Measurements from ENCODE around the gene MNAT1.

MNAT1 gene

GRCh38 chr14:60893911-60894310 lies 159.3 kb downstream of the MNAT1 start:
- DNase-seq = no peak

GRCh38 chr14:60904381-60904780 lies 169.8 kb downstream of the MNAT1 start:
- DNase-seq = no peak

- DNase-seq = no peak
Observed at GRCh38 chr14:60905923-60906322, 171.4 kb downstream of the MNAT1 start.

GRCh38 chr14:60915781-60916180 lies 181.2 kb downstream of the MNAT1 start:
- DNase-seq = no peak

GRCh38 chr14:60922050-60922449 lies 187.5 kb downstream of the MNAT1 start:
- DNase-seq = no peak

GRCh38 chr14:60925286-60925685 lies 190.7 kb downstream of the MNAT1 start:
- no peak for DNase-seq

- DNase-seq = no peak
Observed at GRCh38 chr14:60926002-60926401, 191.4 kb downstream of the MNAT1 start.

GRCh38 chr14:60931218-60931617 lies 196.7 kb downstream of the MNAT1 start:
- no peak for DNase-seq

- DNase-seq = no peak
Observed at GRCh38 chr14:60933920-60934655, 199.5 kb downstream of the MNAT1 start.

- no peak for DNase-seq
Observed at GRCh38 chr14:60935319-60935718, 200.8 kb downstream of the MNAT1 start.

GRCh38 chr14:60943637-60944032 lies 209.1 kb downstream of the MNAT1 start:
- no peak for DNase-seq

GRCh38 chr14:60944204-60944603 lies 209.6 kb downstream of the MNAT1 start:
- no peak for DNase-seq

- no peak for DNase-seq
Observed at GRCh38 chr14:60945984-60946383, 211.4 kb downstream of the MNAT1 start.

GRCh38 chr14:60946773-60947172 lies 212.2 kb downstream of the MNAT1 start:
- no peak for DNase-seq

GRCh38 chr14:60951776-60952435 lies 217.3 kb downstream of the MNAT1 start:
- DNase-seq = no peak

- no peak for DNase-seq
Observed at GRCh38 chr14:60956202-60956601, 221.6 kb downstream of the MNAT1 start.

- DNase-seq = no peak
Observed at GRCh38 chr14:60956632-60957031, 222.1 kb downstream of the MNAT1 start.

- DNase-seq = no peak
Observed at GRCh38 chr14:60958146-60958545, 223.6 kb downstream of the MNAT1 start.

GRCh38 chr14:60963761-60964160 lies 229.2 kb downstream of the MNAT1 start:
- DNase-seq = no peak

- DNase-seq = no peak
Observed at GRCh38 chr14:60964904-60965303, 230.3 kb downstream of the MNAT1 start.

- no peak for DNase-seq
Observed at GRCh38 chr14:60965402-60965801, 230.8 kb downstream of the MNAT1 start.

GRCh38 chr14:60968099-60968498 lies 233.5 kb downstream of the MNAT1 start:
- DNase-seq = no peak

- no peak for DNase-seq
Observed at GRCh38 chr14:60968671-60969070, 234.1 kb downstream of the MNAT1 start.

- no peak for DNase-seq
Observed at GRCh38 chr14:60970146-60970545, 235.6 kb downstream of the MNAT1 start.

- no peak for DNase-seq
Observed at GRCh38 chr14:60971271-60971670, 236.7 kb downstream of the MNAT1 start.
